Measurements from ENCODE around the gene PFDN2. TPM values are rescaled to one million over a fixed set of nuclear protein-coding genes. Genes with fewer than 3 reads are reported as not detected.
A peak's percentile ranks its signal among the peaks of the same experiment; 100 is the strongest.

Gene PFDN2
- total and polyA plus RNA-seq, 7 donors = 40.7 to 115 (median 63.4) TPM

GRCh38 chr1:161099090-161099802, 18.6 kb downstream of the PFDN2 start:
- WGBS, 2 donors = 78 to 88% methylated on average over 9 of the region's 9 CpGs
- no peaks in the 10 kb centered on the region for H3K27me3 ChIP-seq
- intact Hi-C loops (cut with DNase I) = loop anchor here (2.0 to 10.0 kb wide), 4 partner anchors 52 to 372 kb away; no protein-coding TSS in a partner anchor
- peaks cover 0 to 19% (median 15%) of the 10 kb centered on the region in 4 donors for H3K4me1 ChIP-seq
- no peak for TF ChIP-seq POLR2A (IDR thresholded peaks at IDR 0.05)
- no peak for TF ChIP-seq CTCF (IDR thresholded peaks at IDR 0.05)
- no peak for TF ChIP-seq POLR2AphosphoS5 (IDR thresholded peaks at IDR 0.05)
- TF ChIP-seq EP300 (IDR thresholded peaks at IDR 0.05) = no peak
- H3K36me3 ChIP-seq = peaks cover 0 to 27% (median 9%) of the 10 kb centered on the region in 4 donors
- no peaks in the 10 kb centered on the region for H3K9me3 ChIP-seq
- no peak for DNase-seq
- H3K27ac ChIP-seq = peak overlapping the region; percentile 73 to 79 (median 78)
- H3K4me3 ChIP-seq = peak overlapping the region in 3 of 4 donors; percentile 75 to 81 (median 77)

GRCh38 chr1:161098210-161099068, 19.4 kb downstream of the PFDN2 start, which contains the start of gene KLHDC9:
KLHDC9 (plus strand) TSS chr1:161098361; CDS start chr1:161098536, 175 bp downstream.
- Histone ChIP-seq H3K36me3 (peaks cover 0 to 23% (median 9%) of the 10 kb centered on the region in 4 donors), H3K9me3 (no peaks in the 10 kb centered on the region), H3K27me3 (no peaks in the 10 kb centered on the region), H3K27ac (peak within 1 kb of the TSS; percentile 73 to 79 (median 78)), H3K4me3 (peak within 1 kb of the TSS; percentile 61 to 81 (median 76)), H3K4me1 (peaks cover 0 to 19% (median 15%) of the 10 kb centered on the region in 4 donors)
- intact Hi-C loops (cut with DNase I) = loop anchor here (2.0 to 10.0 kb wide), 4 partner anchors 52 to 371 kb away; no protein-coding TSS in a partner anchor
- WGBS, 2 donors = 3 to 7% methylated on average over 71 of the region's 71 CpGs
- TF ChIP-seq CTCF (IDR thresholded peaks at IDR 0.05) (no peak), POLR2AphosphoS5 (IDR thresholded peaks at IDR 0.05) (peak in 3 of 4 donors; percentile 34 to 53 (median 45)), POLR2A (IDR thresholded peaks at IDR 0.05) (no peak)
- peak; percentile 90 for DNase-seq

- Histone ChIP-seq H3K4me1 (peaks cover 0 to 19% (median 15%) of the 10 kb centered on the region in 4 donors), H3K36me3 (peaks cover 0 to 16% (median 4%) of the 10 kb centered on the region in 4 donors), H3K4me3 (no peak overlapping the region), H3K9me3 (no peaks in the 10 kb centered on the region), H3K27ac (peak overlapping the region in 3 of 4 donors; percentile 73 to 78 (median 77)), H3K27me3 (no peaks in the 10 kb centered on the region)
- intact Hi-C loops (cut with DNase I) = loop anchor here (5.0 to 10.0 kb wide), 3 partner anchors 99 to 369 kb away; no protein-coding TSS in a partner anchor
- TF ChIP-seq CTCF (IDR thresholded peaks at IDR 0.05) = no peak
- no peak for TF ChIP-seq EP300 (IDR thresholded peaks at IDR 0.05)
- TF ChIP-seq POLR2A (IDR thresholded peaks at IDR 0.05) = no peak
- no peak for TF ChIP-seq POLR2AphosphoS5 (IDR thresholded peaks at IDR 0.05)
- 45 to 58% methylated on average over 1 of the region's 1 CpG for WGBS, 2 donors
- DNase-seq = peak; percentile 78
These were observed 21.3 kb downstream of the PFDN2 start for GRCh38 chr1:161096530-161096929.

GRCh38 chr1:161096015-161096414, 21.8 kb downstream of the PFDN2 start:
- Histone ChIP-seq H3K4me1 (peaks cover 0 to 19% (median 15%) of the 10 kb centered on the region in 4 donors), H3K27ac (no peak overlapping the region), H3K36me3 (peaks cover 0 to 10% (median 1%) of the 10 kb centered on the region in 4 donors), H3K9me3 (no peaks in the 10 kb centered on the region), H3K27me3 (no peaks in the 10 kb centered on the region), H3K4me3 (no peak overlapping the region)
- no peak for TF ChIP-seq POLR2A (IDR thresholded peaks at IDR 0.05)
- TF ChIP-seq CTCF (IDR thresholded peaks at IDR 0.05) = no peak
- TF ChIP-seq EP300 (IDR thresholded peaks at IDR 0.05) = no peak
- no peak for TF ChIP-seq POLR2AphosphoS5 (IDR thresholded peaks at IDR 0.05)
- WGBS, 2 donors = 88 to 96% methylated on average over 2 of the region's 2 CpGs
- intact Hi-C loops (cut with DNase I) = loop anchor here (5.0 to 10.0 kb wide), 3 partner anchors 99 to 369 kb away; no protein-coding TSS in a partner anchor
- DNase-seq = no peak
